Measurements from ENCODE around the gene NPAS4. TPM values are rescaled to one million over a fixed set of nuclear protein-coding genes. Genes with fewer than 3 reads are reported as not detected.

The NPAS4 gene
- total and polyA plus RNA-seq, 11 donors: 0.04 to 0.75 TPM; not detected in 9

- DNase-seq (no peak), ATAC-seq (no peak)
- WGBS, 4 donors: 93 to 97% (median 96%) methylated on average over 16 of the region's 16 CpGs
- no peak for TF ChIP-seq POLR2A (IDR thresholded peaks at IDR 0.05)
- TF ChIP-seq, protein P1, sequence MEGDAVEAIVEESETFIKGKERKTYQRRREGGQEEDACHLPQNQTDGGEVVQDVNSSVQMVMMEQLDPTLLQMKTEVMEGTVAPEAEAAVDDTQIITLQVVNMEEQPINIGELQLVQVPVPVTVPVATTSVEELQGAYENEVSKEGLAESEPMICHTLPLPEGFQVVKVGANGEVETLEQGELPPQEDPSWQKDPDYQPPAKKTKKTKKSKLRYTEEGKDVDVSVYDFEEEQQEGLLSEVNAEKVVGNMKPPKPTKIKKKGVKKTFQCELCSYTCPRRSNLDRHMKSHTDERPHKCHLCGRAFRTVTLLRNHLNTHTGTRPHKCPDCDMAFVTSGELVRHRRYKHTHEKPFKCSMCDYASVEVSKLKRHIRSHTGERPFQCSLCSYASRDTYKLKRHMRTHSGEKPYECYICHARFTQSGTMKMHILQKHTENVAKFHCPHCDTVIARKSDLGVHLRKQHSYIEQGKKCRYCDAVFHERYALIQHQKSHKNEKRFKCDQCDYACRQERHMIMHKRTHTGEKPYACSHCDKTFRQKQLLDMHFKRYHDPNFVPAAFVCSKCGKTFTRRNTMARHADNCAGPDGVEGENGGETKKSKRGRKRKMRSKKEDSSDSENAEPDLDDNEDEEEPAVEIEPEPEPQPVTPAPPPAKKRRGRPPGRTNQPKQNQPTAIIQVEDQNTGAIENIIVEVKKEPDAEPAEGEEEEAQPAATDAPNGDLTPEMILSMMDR (IDR thresholded peaks at IDR 0.05): no peak
- H3K27ac ChIP-seq: no peak overlapping the region
- H3K9me3 ChIP-seq: no peaks in the 10 kb centered on the region
- H3K27me3 ChIP-seq: no peaks in the 10 kb centered on the region
- peaks cover 0 to 23% (median 10%) of the 10 kb centered on the region in 12 donors for H3K4me1 ChIP-seq
- intact Hi-C loops (cut with DNase I): no loop called here
- peaks cover 0 to 51% (median 27%) of the 10 kb centered on the region in 9 donors for H3K36me3 ChIP-seq
- H3K4me3 ChIP-seq: no peak overlapping the region
These were observed 50.3 kb downstream of the NPAS4 start for GRCh38 chr11:66471142-66471541.

- intact Hi-C loops (cut with DNase I): no loop called here
- peaks cover 0 to 51% (median 27%) of the 10 kb centered on the region in 9 donors for H3K36me3 ChIP-seq
- no peak overlapping the region for H3K27ac ChIP-seq
- no peaks in the 10 kb centered on the region for H3K27me3 ChIP-seq
- 91 to 94% (median 93%) methylated on average over 8 to 9 of the region's 9 CpGs for WGBS, 4 donors
- no peak overlapping the region for H3K4me3 ChIP-seq
- no peak for TF ChIP-seq POLR2A (IDR thresholded peaks at IDR 0.05)
- TF ChIP-seq, protein P1 (IDR thresholded peaks at IDR 0.05): no peak
- DNase-seq: no peak
- no peak for ATAC-seq
- no peaks in the 10 kb centered on the region for H3K9me3 ChIP-seq
- H3K4me1 ChIP-seq: peaks cover 0 to 21% (median 9%) of the 10 kb centered on the region in 12 donors
These were observed 51.2 kb downstream of the NPAS4 start for GRCh38 chr11:66472054-66472453.

- Histone ChIP-seq H3K36me3 (peaks cover 0 to 51% (median 27%) of the 10 kb centered on the region in 9 donors), H3K4me1 (peaks cover 0 to 10% (median 0%) of the 10 kb centered on the region in 12 donors), H3K27me3 (no peaks in the 10 kb centered on the region), H3K27ac (no peak overlapping the region), H3K4me3 (no peak overlapping the region), H3K9me3 (no peaks in the 10 kb centered on the region)
- no peak for DNase-seq
- TF ChIP-seq POLR2A (IDR thresholded peaks at IDR 0.05): no peak
- TF ChIP-seq, protein P1 (IDR thresholded peaks at IDR 0.05): no peak
- no peak for ATAC-seq
- WGBS, 4 donors: 94 to 97% (median 95%) methylated on average over 8 to 11 of the region's 11 CpGs
- intact Hi-C loops (cut with DNase I): no loop called here
These were observed 52.3 kb downstream of the NPAS4 start for GRCh38 chr11:66473167-66473566.

GRCh38 chr11:66473608-66474515 lies 53.0 kb downstream of the NPAS4 start:
- Histone ChIP-seq H3K9me3 (no peaks in the 10 kb centered on the region), H3K27ac (no peak overlapping the region), H3K36me3 (peaks cover 0 to 51% (median 27%) of the 10 kb centered on the region in 9 donors), H3K27me3 (no peaks in the 10 kb centered on the region), H3K4me3 (no peak overlapping the region), H3K4me1 (peaks cover 0 to 10% (median under 1%) of the 10 kb centered on the region in 12 donors)
- TF ChIP-seq, protein P1 (IDR thresholded peaks at IDR 0.05): no peak
- TF ChIP-seq POLR2A (IDR thresholded peaks at IDR 0.05): no peak
- DNase-seq (no peak), ATAC-seq (no peak)
- intact Hi-C loops (cut with DNase I): no loop called here
- WGBS, 4 donors: 92 to 95% (median 93%) methylated on average over 4 to 20 of the region's 20 CpGs

Data from heart left ventricle (tissue), 16 donors.